H9 (cell line): ENCODE results near the gene EPS8. TPM values are rescaled to one million over a fixed set of nuclear protein-coding genes. Genes with fewer than 3 reads are reported as not detected.

ENCODE experiments used
- DNase-seq: peaks from one replicate; pipeline ENCODE4 v3.0.0-alpha.2; 2017
- H2AFZ ChIP-seq: one replicate; pipeline ENCODE4 v1.6.1; 2013; ENCODE audit warnings: mild to moderate bottlenecking, low read length, control low read depth, moderate library complexity
- H2AK5ac ChIP-seq: 2 replicates; pipeline ENCODE4 v1.6.1; 2013; ENCODE audit warnings: low read length, control low read depth, mixed read lengths; ENCODE audit not compliant: insufficient read length
- H2BK120ac ChIP-seq: one replicate; pipeline ENCODE4 v1.6.1; 2013; ENCODE audit warnings: low read depth, mild to moderate bottlenecking, low read length, control low read depth, inconsistent platforms; ENCODE audit not compliant: poor library complexity, severe bottlenecking
- H2BK12ac ChIP-seq: 2 replicates; pipeline ENCODE4 v1.6.1; 2013; ENCODE audit warnings: low read length, control low read depth, mixed read lengths, low read depth; ENCODE audit not compliant: insufficient read length
- H2BK15ac ChIP-seq: 2 replicates; pipeline ENCODE4 v1.6.1; 2013; ENCODE audit warnings: low read depth, low read length, control low read depth
- H2BK20ac ChIP-seq: one replicate; pipeline ENCODE4 v1.6.1; 2013; ENCODE audit warnings: low read depth, mild to moderate bottlenecking, low read length, control low read depth, inconsistent platforms; ENCODE audit not compliant: poor library complexity, severe bottlenecking
- H2BK5ac ChIP-seq: 2 replicates; pipeline ENCODE4 v1.6.1; 2013; ENCODE audit warnings: low read length, control low read depth, mixed read lengths; ENCODE audit not compliant: insufficient read length
- H3K14ac ChIP-seq: 2 replicates; pipeline ENCODE4 v1.6.1; 2013; ENCODE audit warnings: low read length, control low read depth; ENCODE audit not compliant: insufficient read depth
- H3K18ac ChIP-seq: 2 replicates; pipeline ENCODE4 v1.6.1; 2013; ENCODE audit warnings: low read depth, mild to moderate bottlenecking, mixed read lengths, low read length, control low read depth; ENCODE audit not compliant: insufficient read length
- H3K23ac ChIP-seq: 2 replicates; pipeline ENCODE4 v1.6.1; 2013; ENCODE audit warnings: low read length, control low read depth, mixed read lengths, low read depth; ENCODE audit not compliant: insufficient read length
- H3K23me2 ChIP-seq: 2 replicates; pipeline ENCODE4 v1.6.1; 2013; ENCODE audit warnings: low read depth, mild to moderate bottlenecking, mixed read lengths, low read length, control low read depth; ENCODE audit not compliant: insufficient read length, poor library complexity, severe bottlenecking
- H3K27ac ChIP-seq: 2 replicates; pipeline ENCODE4 v1.5.1; 2013; ENCODE audit warnings: low read length, control low read depth, mixed read lengths, low read depth; ENCODE audit not compliant: insufficient read length
- H3K27me3 ChIP-seq: 2 replicates; pipeline ENCODE4 v1.6.1; 2013; ENCODE audit warnings: low read length, control low read depth, inconsistent platforms; ENCODE audit not compliant: insufficient read depth
- H3K4ac ChIP-seq: 2 replicates; pipeline ENCODE4 v1.6.1; 2013; ENCODE audit warnings: low read depth, mild to moderate bottlenecking, control low read depth, inconsistent platforms, low read length, moderate library complexity
- H3K4me1 ChIP-seq: 2 replicates; pipeline ENCODE4 v1.6.1; 2013; ENCODE audit warnings: low read length, control low read depth, inconsistent platforms; ENCODE audit not compliant: insufficient read depth
- H3K4me2 ChIP-seq: 2 replicates; pipeline ENCODE4 v1.6.1; 2013; ENCODE audit warnings: low read length, control low read depth, mixed read lengths; ENCODE audit not compliant: insufficient read length, insufficient read depth
- H3K56ac ChIP-seq: 2 replicates; pipeline ENCODE4 v1.6.1; 2013; ENCODE audit warnings: low read depth, mild to moderate bottlenecking, mixed read lengths, low read length, control low read depth; ENCODE audit not compliant: insufficient read length
- H3K79me1 ChIP-seq: 2 replicates; pipeline ENCODE4 v1.6.1; 2013; ENCODE audit warnings: low read depth, mild to moderate bottlenecking, moderate library complexity, low read length, control low read depth, inconsistent platforms; ENCODE audit not compliant: insufficient read depth, poor library complexity, severe bottlenecking
- H3K79me2 ChIP-seq: 2 replicates; pipeline ENCODE4 v1.6.1; 2013; ENCODE audit warnings: low read length, control low read depth, inconsistent platforms; ENCODE audit not compliant: insufficient read depth
- H3K9ac ChIP-seq: 2 replicates; pipeline ENCODE4 v1.6.1; 2013; ENCODE audit warnings: low read length, control low read depth, mixed read lengths; ENCODE audit not compliant: insufficient read length; ENCODE audit errors: extremely low read depth
- H3K9me3 ChIP-seq: one replicate; pipeline ENCODE4 v1.6.1; 2013; ENCODE audit warnings: low read depth, low read length, inconsistent platforms; ENCODE audit not compliant: control insufficient read depth
- H3T11ph ChIP-seq: one replicate; pipeline ENCODE4 v1.6.1; 2013; ENCODE audit warnings: mild to moderate bottlenecking, low read length, control low read depth, inconsistent platforms
- H4K20me1 ChIP-seq: one replicate; pipeline ENCODE4 v1.6.1; 2013; ENCODE audit not compliant: control insufficient read depth, insufficient read length, insufficient read depth
- H4K5ac ChIP-seq: 2 replicates; pipeline ENCODE4 v1.6.1; 2013; ENCODE audit warnings: low read depth, mild to moderate bottlenecking, mixed read lengths, low read length, control low read depth; ENCODE audit not compliant: insufficient read length
- H4K8ac ChIP-seq: replicated peaks from 2 replicates; pipeline ENCODE4 v1.6.1; 2013; ENCODE audit warnings: low read length, control low read depth, mixed read lengths, low read depth; ENCODE audit not compliant: insufficient read length
- H4K91ac ChIP-seq: 2 replicates; pipeline ENCODE4 v1.6.1; 2013; ENCODE audit warnings: low read depth, mild to moderate bottlenecking, moderate library complexity, mixed read lengths, low read length, control low read depth; ENCODE audit not compliant: insufficient read length
- H3K27ac Mint-ChIP-seq, 3 experiments: 2 replicates in 2 of 3; 3 replicates in 1 of 3; pipeline ENCODE4 v1.8.0; 2020 to 2021; ENCODE audit warnings: mixed read lengths in 3 of 3, mild to moderate bottlenecking in 1 of 3, moderate library complexity in 1 of 3
- H3K27me3 Mint-ChIP-seq: 2 replicates; pipeline ENCODE4 v1.8.0; 2021; ENCODE audit warnings: low read depth, mild to moderate bottlenecking, moderate library complexity, mixed read lengths
- H3K36me3 Mint-ChIP-seq, 3 experiments: 2 replicates in 2 of 3; 3 replicates in 1 of 3; pipeline ENCODE4 v1.8.0; 2020 to 2021; ENCODE audit warnings: low read depth in 3 of 3, mixed read lengths in 3 of 3; ENCODE audit not compliant: insufficient read depth in 1 of 3
- H3K4me1 Mint-ChIP-seq, 2 experiments: 2 replicates each; pipeline ENCODE4 v1.8.0; 2020; ENCODE audit warnings: mixed read lengths in 2 of 2
- H3K4me3 Mint-ChIP-seq, 2 experiments: 2 replicates in 1 of 2; 3 replicates in 1 of 2; pipeline ENCODE4 v1.8.0; 2020 to 2021; ENCODE audit warnings: mild to moderate bottlenecking in 2 of 2, mixed read lengths in 2 of 2, moderate library complexity in 1 of 2
- H3K9me3 Mint-ChIP-seq, 2 experiments: 2 replicates in 1 of 2; 3 replicates in 1 of 2; pipeline ENCODE4 v1.8.0; 2020; ENCODE audit warnings: mild to moderate bottlenecking in 2 of 2, mixed read lengths in 2 of 2, moderate library complexity in 1 of 2
- total RNA-seq: library from RNA; stranded (reverse); gene quantifications from 2 replicates; pipeline ENCODE4 v1.2.1, GENCODE V29; 2021
- TF ChIP-seq, protein P1 (sequence below): fragments of 200-600 bp; sonication (generic); conservative IDR thresholded peaks from 3 replicates; pipeline ENCODE4 v1.8.0; 2021; ENCODE audit warnings: antibody characterized with exemption, mild to moderate bottlenecking

The EPS8 gene
- total RNA-seq, 1 experiment from 2014 or later: 2.2 TPM

DNA sequence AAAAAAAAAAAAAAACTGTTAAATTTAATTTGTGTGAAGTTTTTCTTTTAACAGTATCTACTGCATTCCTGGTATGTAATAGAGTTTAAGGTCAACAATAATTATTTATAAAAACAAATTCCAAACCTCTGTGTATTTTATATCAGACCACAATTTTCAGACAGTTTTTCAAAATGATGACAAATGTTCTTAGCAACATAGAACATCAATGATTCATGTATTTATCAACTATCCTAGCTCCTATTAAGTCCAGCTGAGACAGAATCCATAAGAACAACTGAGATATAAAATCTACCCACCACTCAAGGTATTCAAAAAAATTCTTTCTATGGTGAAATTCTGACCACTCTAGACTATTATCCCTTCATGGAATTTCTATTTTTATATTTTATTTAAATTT is 144.5 kb downstream of the EPS8 start:
- H3K14ac ChIP-seq: no peak overlapping the region
- no peak overlapping the region for H4K5ac ChIP-seq
- Mint-ChIP-seq H3K4me1 (no peaks in the 10 kb centered on the region), H3K9me3 (no peaks in the 10 kb centered on the region), H3K4me3 (no peak overlapping the region), H3K36me3 (no peaks in the 10 kb centered on the region; a peak in 1 of 7 replicates), H3K27me3 (no peaks in the 10 kb centered on the region), H3K27ac (no peak overlapping the region)
- H2BK5ac ChIP-seq: no peak overlapping the region
- no peaks in the 10 kb centered on the region for H3K23me2 ChIP-seq
- H4K91ac ChIP-seq: no peak overlapping the region
- H3K56ac ChIP-seq: no peak overlapping the region
- H2BK15ac ChIP-seq: no peak overlapping the region
- no peak overlapping the region for H2BK12ac ChIP-seq
- H2AFZ ChIP-seq: no peak overlapping the region
- no peaks in the 10 kb centered on the region for H3K79me2 ChIP-seq
- no peaks in the 10 kb centered on the region for H4K20me1 ChIP-seq
- no peak overlapping the region for H3K18ac ChIP-seq
- H3K27ac ChIP-seq: no peak overlapping the region
- H3K4me1 ChIP-seq: no peaks in the 10 kb centered on the region
- no peak overlapping the region for H3K9ac ChIP-seq
- DNase-seq: no peak
- no peak overlapping the region for H3K4me2 ChIP-seq
- no peak overlapping the region for H2BK120ac ChIP-seq
- H3K4ac ChIP-seq: no peak overlapping the region
- H2AK5ac ChIP-seq: no peak overlapping the region
- H4K8ac ChIP-seq: no peak overlapping the region
- H3K23ac ChIP-seq: no peak overlapping the region
- TF ChIP-seq, protein P1, sequence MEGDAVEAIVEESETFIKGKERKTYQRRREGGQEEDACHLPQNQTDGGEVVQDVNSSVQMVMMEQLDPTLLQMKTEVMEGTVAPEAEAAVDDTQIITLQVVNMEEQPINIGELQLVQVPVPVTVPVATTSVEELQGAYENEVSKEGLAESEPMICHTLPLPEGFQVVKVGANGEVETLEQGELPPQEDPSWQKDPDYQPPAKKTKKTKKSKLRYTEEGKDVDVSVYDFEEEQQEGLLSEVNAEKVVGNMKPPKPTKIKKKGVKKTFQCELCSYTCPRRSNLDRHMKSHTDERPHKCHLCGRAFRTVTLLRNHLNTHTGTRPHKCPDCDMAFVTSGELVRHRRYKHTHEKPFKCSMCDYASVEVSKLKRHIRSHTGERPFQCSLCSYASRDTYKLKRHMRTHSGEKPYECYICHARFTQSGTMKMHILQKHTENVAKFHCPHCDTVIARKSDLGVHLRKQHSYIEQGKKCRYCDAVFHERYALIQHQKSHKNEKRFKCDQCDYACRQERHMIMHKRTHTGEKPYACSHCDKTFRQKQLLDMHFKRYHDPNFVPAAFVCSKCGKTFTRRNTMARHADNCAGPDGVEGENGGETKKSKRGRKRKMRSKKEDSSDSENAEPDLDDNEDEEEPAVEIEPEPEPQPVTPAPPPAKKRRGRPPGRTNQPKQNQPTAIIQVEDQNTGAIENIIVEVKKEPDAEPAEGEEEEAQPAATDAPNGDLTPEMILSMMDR: no peak
- no peaks in the 10 kb centered on the region for H3K9me3 ChIP-seq
- H3K79me1 ChIP-seq: no peaks in the 10 kb centered on the region
- H3K27me3 ChIP-seq: no peaks in the 10 kb centered on the region
- no peak overlapping the region for H3T11ph ChIP-seq
- H2BK20ac ChIP-seq: no peak overlapping the region
